Measurements from ENCODE around the gene CBX5.

- TF ChIP-seq EZH2 (IDR thresholded peaks at IDR 0.05; ENCODE audit: borderline replicate concordance, insufficient read depth, low read length, poor library complexity, severe bottlenecking) = no peak
- TF ChIP-seq RAD21 (conservative IDR thresholded peaks at IDR 0.05) = no peak
- TF ChIP-seq, protein P1, sequence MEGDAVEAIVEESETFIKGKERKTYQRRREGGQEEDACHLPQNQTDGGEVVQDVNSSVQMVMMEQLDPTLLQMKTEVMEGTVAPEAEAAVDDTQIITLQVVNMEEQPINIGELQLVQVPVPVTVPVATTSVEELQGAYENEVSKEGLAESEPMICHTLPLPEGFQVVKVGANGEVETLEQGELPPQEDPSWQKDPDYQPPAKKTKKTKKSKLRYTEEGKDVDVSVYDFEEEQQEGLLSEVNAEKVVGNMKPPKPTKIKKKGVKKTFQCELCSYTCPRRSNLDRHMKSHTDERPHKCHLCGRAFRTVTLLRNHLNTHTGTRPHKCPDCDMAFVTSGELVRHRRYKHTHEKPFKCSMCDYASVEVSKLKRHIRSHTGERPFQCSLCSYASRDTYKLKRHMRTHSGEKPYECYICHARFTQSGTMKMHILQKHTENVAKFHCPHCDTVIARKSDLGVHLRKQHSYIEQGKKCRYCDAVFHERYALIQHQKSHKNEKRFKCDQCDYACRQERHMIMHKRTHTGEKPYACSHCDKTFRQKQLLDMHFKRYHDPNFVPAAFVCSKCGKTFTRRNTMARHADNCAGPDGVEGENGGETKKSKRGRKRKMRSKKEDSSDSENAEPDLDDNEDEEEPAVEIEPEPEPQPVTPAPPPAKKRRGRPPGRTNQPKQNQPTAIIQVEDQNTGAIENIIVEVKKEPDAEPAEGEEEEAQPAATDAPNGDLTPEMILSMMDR (IDR thresholded peaks at IDR 0.05; ENCODE audit: poor library complexity, severe bottlenecking) = no peak
- no peak for TF ChIP-seq SMC3 (conservative IDR thresholded peaks at IDR 0.05; ENCODE audit: poor library complexity)
- no peak for TF ChIP-seq POLR2AphosphoS5 (IDR thresholded peaks at IDR 0.05)
Observed at GRCh38 chr12:54270345-54270744, 9.6 kb downstream of the CBX5 start.

Data from neural cell (in vitro differentiated cells).